Measurements from ENCODE around the gene NKAPD1. TPM values are rescaled to one million over a fixed set of nuclear protein-coding genes. Genes with fewer than 3 reads are reported as not detected.

Gene NKAPD1
- total and polyA plus RNA-seq, 7 donors, result 11.1 to 19.4 (median 16.2) TPM

DNA sequence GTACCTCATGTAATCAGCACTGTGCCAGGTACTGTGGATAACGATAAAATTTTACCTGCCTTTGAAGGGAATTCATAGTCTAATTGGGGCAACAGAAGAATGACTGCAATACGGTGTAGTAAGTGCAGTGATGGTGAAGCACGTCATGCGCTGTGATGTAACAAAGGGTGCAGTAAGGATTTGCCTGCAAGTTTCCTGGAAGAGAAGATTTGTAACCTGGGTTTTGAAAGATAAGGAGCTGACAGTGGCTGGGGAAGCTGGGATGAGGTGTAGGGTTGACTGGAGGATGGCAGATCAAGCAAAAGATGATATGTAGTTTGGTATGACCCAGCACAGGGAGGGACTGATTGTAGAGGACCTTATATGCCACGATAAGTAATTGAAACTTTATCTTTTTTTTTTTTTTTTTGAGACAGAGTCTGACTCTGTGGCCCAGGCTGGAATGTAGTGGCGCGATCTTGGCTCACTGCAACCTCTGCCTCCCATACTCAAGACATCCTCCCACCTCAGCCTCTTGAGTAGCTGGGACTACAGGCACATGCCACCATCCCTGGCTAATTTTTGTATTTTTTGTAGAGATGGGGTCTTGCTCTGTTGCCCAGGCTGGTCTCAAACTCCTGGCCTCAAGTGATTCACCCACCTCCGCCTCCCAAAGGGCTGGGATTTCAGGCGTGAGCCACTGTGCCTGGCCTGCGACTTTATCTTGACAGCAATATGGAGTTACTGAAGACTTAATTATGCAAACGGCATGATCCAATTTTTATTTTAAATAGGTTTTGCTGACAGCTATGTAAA lies 23.8 kb downstream of the NKAPD1 start:
- TF ChIP-seq EP300 (IDR thresholded peaks at IDR 0.05) (no peak), POLR2AphosphoS5 (IDR thresholded peaks at IDR 0.05) (no peak), POLR2A (IDR thresholded peaks at IDR 0.05) (no peak)
- TF ChIP-seq, protein P1, sequence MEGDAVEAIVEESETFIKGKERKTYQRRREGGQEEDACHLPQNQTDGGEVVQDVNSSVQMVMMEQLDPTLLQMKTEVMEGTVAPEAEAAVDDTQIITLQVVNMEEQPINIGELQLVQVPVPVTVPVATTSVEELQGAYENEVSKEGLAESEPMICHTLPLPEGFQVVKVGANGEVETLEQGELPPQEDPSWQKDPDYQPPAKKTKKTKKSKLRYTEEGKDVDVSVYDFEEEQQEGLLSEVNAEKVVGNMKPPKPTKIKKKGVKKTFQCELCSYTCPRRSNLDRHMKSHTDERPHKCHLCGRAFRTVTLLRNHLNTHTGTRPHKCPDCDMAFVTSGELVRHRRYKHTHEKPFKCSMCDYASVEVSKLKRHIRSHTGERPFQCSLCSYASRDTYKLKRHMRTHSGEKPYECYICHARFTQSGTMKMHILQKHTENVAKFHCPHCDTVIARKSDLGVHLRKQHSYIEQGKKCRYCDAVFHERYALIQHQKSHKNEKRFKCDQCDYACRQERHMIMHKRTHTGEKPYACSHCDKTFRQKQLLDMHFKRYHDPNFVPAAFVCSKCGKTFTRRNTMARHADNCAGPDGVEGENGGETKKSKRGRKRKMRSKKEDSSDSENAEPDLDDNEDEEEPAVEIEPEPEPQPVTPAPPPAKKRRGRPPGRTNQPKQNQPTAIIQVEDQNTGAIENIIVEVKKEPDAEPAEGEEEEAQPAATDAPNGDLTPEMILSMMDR (IDR thresholded peaks at IDR 0.05), result no peak
- WGBS, 2 donors, result 93 to 96% methylated on average over 11 of the region's 11 CpGs
- intact Hi-C loops (cut with DNase I), result no loop called here

DNA sequence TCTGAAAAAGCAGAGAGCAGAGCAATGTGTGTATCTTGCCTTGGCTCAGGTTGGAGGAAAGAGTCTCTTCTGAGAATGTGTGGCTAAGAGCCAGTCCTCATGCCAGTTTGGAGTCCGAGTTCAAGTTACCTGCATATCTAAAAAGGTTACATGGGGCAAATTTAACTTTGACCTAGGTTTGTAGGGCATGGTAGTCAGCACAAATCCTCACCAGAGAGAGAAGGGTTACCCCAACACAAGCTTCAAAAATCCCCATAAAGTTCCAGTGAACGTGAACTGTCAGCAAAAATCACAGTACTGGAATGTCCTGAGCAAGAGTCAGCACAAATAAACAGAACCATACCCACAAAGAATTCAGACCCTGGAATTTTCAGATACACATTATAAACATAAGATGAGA lies 26.4 kb downstream of the NKAPD1 start:
- H3K4me1 ChIP-seq, result no peaks in the 10 kb centered on the region
- H3K36me3 ChIP-seq, result peaks cover 0 to 28% (median 3%) of the 10 kb centered on the region in 4 donors
- intact Hi-C loops (cut with DNase I), result no loop called here
- no peak overlapping the region for H3K4me3 ChIP-seq
- 71 to 77% methylated on average over 2 of the region's 2 CpGs for WGBS, 2 donors
- no peaks in the 10 kb centered on the region for H3K9me3 ChIP-seq
- H3K27ac ChIP-seq, result no peak overlapping the region
- no peak for TF ChIP-seq POLR2AphosphoS5 (IDR thresholded peaks at IDR 0.05)
- TF ChIP-seq POLR2A (IDR thresholded peaks at IDR 0.05), result no peak
- no peak for TF ChIP-seq EP300 (IDR thresholded peaks at IDR 0.05)
- no peaks in the 10 kb centered on the region for H3K27me3 ChIP-seq
- DNase-seq, result no peak

More for the DNA sequence above, 23.8 kb downstream of the NKAPD1 start:
- H3K4me3 ChIP-seq, result no peak overlapping the region
- H3K36me3 ChIP-seq, result peaks cover 0 to 53% (median 13%) of the 10 kb centered on the region in 4 donors
- no peaks in the 10 kb centered on the region for H3K4me1 ChIP-seq
- DNase-seq, result no peak
- no peaks in the 10 kb centered on the region for H3K27me3 ChIP-seq
- H3K9me3 ChIP-seq, result no peaks in the 10 kb centered on the region
- no peak overlapping the region for H3K27ac ChIP-seq

- intact Hi-C loops (cut with DNase I), result no loop called here
- DNase-seq, result no peak
- H3K4me1 ChIP-seq, result no peaks in the 10 kb centered on the region
Measured at GRCh38 chr11:112103446-112103845, 29.3 kb downstream of the NKAPD1 start.

DNA sequence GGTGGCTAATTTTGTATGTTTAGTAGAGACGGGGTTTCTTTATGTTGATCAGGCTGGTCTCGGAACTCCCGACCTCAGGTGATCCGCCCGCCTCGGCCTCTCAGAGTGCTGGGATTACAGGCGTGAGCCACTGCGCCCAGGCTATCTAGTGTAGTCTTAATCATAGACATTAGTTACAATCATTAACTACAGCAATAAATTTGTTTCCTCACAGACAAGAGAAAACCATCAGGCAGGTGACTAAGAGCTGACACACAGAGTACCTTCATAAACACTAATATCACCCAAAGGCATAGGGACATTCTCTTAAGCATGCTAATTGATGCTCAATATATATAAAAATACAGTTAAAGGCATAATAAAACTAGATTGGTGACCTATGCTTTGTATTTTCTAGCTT lies 32.0 kb downstream of the NKAPD1 start:
- intact Hi-C loops (cut with DNase I), result no loop called here
- H3K4me1 ChIP-seq, result no peaks in the 10 kb centered on the region
- TF ChIP-seq, protein P1 (IDR thresholded peaks at IDR 0.05), result no peak
- TF ChIP-seq POLR2A (IDR thresholded peaks at IDR 0.05) (no peak), EP300 (IDR thresholded peaks at IDR 0.05) (no peak), POLR2AphosphoS5 (IDR thresholded peaks at IDR 0.05) (no peak)
- H3K9me3 ChIP-seq, result no peaks in the 10 kb centered on the region
- WGBS, 2 donors, result 96 to 98% methylated on average over 8 of the region's 8 CpGs
- no peaks in the 10 kb centered on the region for H3K27me3 ChIP-seq
- H3K27ac ChIP-seq, result no peak overlapping the region
- no peak for DNase-seq
- H3K36me3 ChIP-seq, result peaks cover 0 to 4% (median 0%) of the 10 kb centered on the region in 4 donors
- no peak overlapping the region for H3K4me3 ChIP-seq

More at GRCh38 chr11:112103446-112103845, 29.3 kb downstream of the NKAPD1 start:
- H3K27me3 ChIP-seq, result no peaks in the 10 kb centered on the region
- H3K4me3 ChIP-seq, result no peak overlapping the region
- H3K9me3 ChIP-seq, result no peaks in the 10 kb centered on the region
- H3K36me3 ChIP-seq, result peaks cover 0 to 4% (median 0%) of the 10 kb centered on the region in 4 donors
- H3K27ac ChIP-seq, result no peak overlapping the region
- WGBS, 2 donors, result 83 to 90% methylated on average over 6 of the region's 6 CpGs
- TF ChIP-seq POLR2AphosphoS5 (IDR thresholded peaks at IDR 0.05) (no peak), EP300 (IDR thresholded peaks at IDR 0.05) (no peak), POLR2A (IDR thresholded peaks at IDR 0.05) (no peak)
- TF ChIP-seq, protein P1 (IDR thresholded peaks at IDR 0.05), result no peak

- 44 to 61% methylated on average over 6 of the region's 6 CpGs for WGBS, 2 donors
- intact Hi-C loops (cut with DNase I), result loop anchor here (1.0 to 2.0 kb wide), 2 partner anchors 61 to 167 kb away; partner anchors contain the start of gene BCO2
Measured at GRCh38 chr11:112113539-112114457, 39.7 kb downstream of the NKAPD1 start.

More at GRCh38 chr11:112113539-112114457, 39.7 kb downstream of the NKAPD1 start:
- no peaks in the 10 kb centered on the region for H3K4me1 ChIP-seq
- H3K9me3 ChIP-seq, result no peaks in the 10 kb centered on the region
- DNase-seq, result no peak
- no peaks in the 10 kb centered on the region for H3K27me3 ChIP-seq
- no peak overlapping the region for H3K27ac ChIP-seq
- no peaks in the 10 kb centered on the region for H3K36me3 ChIP-seq
- no peak for TF ChIP-seq EP300 (IDR thresholded peaks at IDR 0.05)
- TF ChIP-seq, protein P1 (IDR thresholded peaks at IDR 0.05), result peak; percentile 32 to 67 (median 48)
- TF ChIP-seq POLR2AphosphoS5 (IDR thresholded peaks at IDR 0.05), result no peak
- H3K4me3 ChIP-seq, result no peak overlapping the region

All from sigmoid colon (tissue), 7 donors.